ENCODE measurements around the gene CACNA2D2.
A peak's percentile ranks its signal among the peaks of the same experiment; 100 is the strongest.
"Not testable (repeated sequence)": the region's sequence is repeated elsewhere in the genome, so short reads cannot be mapped to it uniquely, and the experiment has no call there.

The CACNA2D2 gene

DNA sequence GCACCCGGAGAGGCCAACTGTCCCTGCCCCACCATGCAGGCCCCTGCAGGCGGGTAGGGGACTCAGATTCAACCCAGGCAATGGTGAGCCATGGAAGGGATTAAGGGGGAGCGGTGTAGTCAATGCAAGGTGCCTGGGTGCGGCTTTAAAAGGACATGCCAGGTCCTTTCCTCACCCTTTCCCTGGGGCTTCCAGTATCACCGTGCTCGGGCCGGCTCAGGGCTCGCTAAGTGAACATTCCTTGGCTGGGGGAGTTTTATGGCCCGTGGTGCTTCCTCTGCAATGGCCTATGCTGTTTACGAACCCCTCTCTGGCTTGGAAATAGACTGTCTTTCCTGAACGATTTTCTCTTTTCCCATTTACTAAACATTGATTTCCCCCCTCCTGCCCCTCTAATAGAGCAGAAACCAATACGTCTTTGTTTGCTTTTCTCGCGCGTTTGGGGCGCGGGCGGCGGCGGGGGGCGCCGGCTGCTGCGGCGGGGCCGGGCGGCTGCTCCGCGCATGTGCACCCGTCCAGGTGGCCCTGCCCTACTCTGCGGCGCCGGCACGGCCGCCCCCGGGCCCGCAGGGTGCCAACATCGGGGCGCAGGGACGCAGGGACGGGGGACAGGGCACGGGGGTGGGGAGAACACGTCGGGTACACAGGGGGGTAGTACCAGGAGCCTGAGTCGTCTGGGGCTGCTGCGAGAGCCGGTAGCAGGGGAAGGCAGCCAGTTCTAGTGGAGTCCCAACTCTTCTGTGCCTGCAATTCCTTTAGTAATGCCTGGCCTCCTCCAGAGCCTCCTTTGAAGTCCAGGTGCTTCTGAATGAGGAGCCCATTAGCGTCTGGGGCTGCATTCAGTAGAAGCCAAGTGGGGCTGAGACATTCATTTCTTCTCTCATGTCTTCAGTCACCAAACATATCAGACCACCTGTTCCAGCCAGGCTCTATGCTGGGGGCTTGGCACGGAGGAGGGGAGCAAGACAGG lies 26.9 kb upstream of the CACNA2D2 start:
- no peak for DNase-seq (ENCODE audit: low spot score)

DNA sequence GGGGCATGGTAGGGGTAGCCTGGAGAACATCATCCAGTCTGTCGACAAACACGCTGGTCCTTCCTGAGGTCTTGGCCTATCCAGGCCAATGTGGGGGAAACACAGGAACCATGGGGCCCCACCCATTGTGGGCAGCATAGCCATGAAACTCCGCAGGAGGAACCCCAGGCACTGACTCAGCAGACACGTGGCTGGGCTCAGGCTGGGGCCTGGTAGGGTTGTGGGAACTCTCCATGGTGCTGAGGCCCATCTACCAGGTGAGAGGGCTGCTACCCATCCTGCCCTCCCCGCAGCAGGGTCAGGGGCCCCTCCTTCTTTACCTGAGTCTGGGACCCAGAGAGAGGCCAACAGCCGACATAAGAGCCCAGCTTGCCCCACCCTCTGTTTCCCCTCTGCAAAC lies 22.6 kb upstream of the CACNA2D2 start:
- DNase-seq (ENCODE audit: low spot score), result peak; percentile 75

DNA sequence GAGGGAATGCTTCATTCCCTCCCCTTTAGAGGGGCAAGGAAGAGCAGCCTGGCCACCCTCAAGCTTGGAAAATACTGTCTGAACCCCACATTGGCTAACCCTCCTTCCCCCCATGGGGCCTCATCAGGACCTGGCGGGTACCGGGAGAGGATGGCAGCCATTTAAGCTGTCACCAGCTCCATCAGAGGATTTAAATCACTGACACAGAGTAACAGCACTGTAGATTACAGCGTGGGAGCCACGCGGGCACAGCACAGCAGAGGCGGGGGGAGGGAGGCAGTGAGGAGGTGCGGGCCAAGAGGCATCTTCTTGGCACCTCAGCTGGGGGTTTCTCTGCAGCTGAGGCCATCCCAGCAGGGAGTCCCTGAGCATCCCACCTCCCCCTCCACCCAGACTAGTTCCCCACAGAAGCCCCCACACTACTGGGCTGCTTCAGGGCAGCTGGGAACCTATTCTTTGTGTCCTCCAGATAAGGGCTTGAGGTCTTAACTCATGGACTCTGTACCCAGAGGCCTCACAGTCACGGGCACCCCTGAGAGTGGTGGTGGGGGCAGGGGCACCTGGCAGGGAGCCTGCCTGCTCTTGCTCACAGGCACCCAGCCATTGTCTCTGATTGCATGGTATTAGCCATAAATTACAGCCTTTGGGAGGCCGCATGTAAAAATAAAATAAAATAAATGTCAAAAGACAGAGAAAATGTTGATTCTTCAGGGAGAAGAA lies 21.9 kb upstream of the CACNA2D2 start:
- no peak for DNase-seq (ENCODE audit: low spot score)

DNA sequence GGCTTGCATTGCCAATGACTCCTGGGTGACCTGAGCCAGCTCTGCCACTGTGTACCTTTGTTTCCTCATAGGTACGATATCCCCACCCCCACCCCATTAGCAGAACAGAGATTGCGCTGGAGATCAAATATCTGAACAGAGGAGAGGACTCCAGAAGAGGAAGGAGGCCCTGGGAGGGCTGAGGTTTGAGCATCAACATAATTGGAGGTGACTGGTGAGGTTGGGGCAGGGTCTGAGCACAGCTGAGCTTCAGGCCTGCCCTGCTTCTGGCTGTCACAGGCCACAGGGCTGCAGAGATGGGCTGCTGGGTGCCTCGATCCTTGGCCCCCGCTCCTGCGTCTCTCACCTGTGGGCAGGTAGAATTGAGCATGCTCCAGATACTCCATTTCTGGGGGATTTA lies 21.3 kb upstream of the CACNA2D2 start:
- no peak for DNase-seq (ENCODE audit: low spot score)

DNA sequence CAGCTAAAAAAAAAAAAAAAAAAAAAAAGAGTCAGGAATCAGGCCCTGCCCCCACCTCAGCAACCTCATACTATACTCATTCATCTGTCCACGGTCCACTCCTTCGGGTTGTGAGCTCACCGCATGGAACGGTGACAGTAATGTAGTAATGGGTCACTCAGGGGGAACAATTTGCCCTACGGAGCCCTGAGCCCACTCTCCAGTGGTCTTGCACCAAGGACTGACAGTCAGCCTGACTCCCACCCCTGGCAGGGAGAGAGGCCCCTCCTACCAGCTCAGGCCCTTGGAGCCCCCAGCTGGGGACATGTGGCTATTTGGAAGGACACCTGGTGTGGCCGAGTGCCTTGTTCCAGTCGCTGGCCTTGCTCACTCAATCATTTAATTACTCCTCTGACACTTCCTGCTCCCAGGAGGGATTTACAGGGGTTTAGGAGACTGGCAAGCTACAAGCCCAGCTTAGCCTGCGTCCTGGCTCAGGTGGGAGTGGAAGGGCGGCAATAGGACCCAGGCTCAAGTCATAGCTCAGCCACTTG lies 19.9 kb upstream of the CACNA2D2 start:
- DNase-seq (ENCODE audit: low spot score), result no peak

DNA sequence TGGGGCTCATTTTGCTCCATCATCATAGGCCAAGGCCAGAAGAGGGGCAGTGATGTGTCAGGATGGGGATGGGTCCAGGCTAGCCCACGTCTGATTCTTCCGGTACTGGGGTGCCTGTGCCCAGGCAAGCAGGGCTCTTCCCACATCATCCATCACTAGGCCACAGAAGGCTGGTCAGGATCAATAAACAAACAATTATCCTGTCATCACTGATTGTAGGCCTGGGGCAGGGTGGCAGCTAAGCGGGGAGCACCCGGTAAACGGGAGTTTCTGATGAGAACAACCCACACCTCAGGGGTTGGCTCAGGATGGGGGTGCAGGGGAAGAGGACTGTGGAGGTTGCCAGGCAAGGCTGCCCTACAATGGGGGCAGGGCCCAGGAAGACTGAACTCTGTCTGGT lies 18.1 kb upstream of the CACNA2D2 start:
- no peak for DNase-seq (ENCODE audit: low spot score)

DNA sequence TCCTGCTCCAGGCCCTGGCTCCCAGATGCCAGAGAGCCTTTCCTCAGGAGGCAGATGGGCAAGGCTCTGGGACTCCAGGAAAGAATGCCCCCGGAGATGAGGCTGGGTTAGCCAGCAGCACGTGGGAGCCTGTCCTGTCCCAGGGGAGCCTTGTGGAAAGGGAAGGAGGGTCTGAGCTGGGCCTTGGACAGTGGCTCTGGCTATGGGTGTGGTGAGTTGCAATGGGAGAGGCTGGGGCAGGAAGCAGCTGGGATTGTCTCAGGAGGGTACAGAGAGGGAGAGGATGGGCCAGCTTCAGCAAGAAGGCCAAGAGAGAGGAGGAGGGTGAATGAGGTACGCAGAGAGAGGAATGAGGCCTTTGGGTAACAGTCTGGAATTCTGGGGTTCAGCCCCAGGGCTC lies 17.4 kb upstream of the CACNA2D2 start:
- no peak for DNase-seq (ENCODE audit: low spot score)

DNA sequence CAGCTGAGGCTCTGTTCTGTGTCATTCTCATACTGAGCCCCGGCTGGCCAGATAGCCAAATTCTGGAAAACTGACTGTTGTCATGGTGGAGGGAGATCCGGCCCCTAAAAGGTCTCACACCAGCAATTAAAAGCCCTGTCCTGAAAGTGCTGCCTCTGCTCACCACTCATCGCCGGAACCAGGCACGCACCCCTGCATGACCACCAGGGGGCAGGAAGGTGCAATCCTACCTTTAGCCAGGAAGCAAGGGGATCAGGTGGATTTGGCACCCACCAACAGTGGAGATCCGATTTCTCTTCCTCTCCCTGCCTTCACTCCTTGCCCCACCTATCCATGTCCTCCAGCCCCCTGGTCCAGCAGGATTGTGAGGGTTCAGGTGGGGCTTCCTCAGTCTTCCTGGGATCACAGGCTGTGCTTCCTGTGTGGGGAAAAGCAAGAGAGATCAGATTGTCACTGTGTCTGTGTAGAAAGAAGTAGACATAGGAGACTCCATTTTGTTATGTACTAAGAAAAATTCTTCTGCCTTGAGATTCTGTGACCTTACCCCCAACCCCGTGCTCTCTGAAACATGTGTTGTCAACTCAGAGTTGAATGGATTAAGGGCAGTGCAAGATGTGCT lies 16.1 kb upstream of the CACNA2D2 start:
- peak; percentile 81 for DNase-seq (ENCODE audit: low spot score)

DNA sequence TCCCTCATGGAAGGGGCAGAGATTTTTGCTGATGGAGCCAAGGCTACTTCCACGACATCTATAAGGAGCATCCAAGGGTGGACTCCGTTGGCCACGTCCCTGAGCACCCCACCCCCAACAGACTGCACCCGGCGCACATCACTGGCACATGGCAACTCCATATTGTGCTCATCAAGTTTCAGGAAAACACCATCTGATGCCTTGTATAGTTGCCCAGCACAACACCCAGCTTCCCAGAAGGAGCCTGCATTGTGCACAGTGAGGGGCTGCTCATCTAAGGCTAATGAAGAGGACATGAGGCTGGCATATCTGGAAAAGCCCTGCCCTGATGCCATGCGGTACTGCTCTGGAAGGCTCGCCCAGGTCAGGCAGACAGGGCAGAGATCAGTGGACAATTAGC lies 15.0 kb upstream of the CACNA2D2 start:
- no peak for DNase-seq (ENCODE audit: low spot score)

DNA sequence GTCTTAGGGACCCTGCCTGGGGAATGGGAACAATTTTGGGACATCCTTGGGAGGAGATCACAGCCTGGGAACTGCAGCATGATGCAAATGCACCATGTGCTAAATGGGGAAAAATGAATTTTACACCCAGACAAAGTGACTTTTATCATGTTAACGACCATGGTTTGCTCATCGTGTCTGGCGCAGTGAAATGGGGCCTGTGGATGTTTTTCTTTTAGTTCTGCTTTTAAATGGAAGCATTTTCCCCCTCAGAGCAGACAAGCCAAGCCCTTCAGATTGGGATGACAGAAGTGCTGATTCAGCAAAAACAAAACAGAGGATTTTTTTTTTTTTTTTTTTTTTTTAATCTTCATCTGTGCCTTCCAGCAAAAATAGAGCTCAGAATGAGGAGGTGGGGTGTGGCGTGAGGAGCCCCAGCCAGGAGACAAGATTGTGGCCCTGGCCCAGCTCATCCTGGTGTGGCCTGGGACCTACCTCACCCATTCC lies 14.3 kb upstream of the CACNA2D2 start:
- DNase-seq (ENCODE audit: low spot score), result no peak

DNA sequence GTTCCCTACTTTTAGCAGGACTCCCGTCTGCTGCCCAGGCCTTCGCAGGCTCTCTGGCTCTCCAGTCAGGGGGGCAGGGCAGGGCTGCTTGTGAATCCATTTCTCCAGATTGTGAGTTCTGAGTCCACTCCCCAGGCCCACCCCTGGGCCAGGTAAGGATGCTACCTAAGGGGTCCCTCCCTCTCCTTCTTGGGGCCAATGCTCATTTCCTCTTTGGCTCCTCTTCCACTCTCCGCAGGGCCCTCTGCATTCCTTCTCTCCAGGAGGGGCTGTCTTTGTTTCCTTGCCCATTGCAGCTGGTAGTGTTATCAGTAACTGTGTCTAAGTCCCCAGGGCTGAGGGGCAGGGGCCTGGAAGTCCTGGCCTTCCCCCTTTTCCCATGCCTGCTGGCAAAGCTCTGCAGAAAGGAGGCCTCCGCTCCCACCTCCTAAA lies 13.0 kb upstream of the CACNA2D2 start:
- no peak for DNase-seq (ENCODE audit: low spot score)

DNA sequence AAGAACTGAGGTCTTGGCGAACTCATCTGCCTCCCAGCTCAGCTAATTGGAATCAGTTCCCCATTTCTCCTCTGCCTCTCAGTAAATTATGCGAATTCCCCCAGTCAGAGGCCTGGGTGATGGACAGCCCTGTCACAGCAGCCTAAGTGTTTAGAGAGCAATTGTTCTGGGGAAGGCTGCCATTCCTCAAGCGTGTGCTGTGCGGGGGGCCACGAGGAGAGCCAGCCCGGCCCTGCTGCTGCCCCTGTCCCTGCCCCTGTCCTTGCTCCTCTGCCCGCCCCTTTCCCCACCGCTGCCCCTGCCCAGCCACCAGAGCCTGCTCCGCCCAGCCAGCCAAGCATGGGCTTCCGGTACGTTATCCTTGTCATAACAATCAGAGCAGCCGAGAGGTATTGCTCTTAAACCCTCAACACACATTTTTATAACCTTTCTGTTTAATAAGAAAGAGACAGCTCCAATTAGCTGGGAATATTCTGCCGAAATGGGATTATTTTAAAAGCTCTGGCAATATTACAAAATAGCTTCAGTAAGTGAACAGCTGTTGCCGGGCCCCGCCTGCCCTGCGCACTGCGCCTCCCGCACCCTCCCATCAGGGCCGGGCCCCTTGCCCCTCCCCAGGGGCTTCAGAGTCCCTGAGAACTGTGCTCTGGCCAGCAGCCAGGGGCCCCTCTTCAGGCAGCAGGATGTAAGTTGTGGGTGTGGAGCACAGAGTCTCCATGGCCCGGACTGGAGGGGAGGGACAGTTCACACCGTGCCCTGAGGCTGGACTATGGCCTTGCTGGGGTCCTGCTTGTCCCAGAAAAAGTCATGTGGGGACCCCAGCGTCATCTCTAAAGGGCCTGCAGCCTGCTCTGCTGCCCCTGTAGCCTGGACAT lies 12.4 kb upstream of the CACNA2D2 start:
- no peak for DNase-seq (ENCODE audit: low spot score)

DNA sequence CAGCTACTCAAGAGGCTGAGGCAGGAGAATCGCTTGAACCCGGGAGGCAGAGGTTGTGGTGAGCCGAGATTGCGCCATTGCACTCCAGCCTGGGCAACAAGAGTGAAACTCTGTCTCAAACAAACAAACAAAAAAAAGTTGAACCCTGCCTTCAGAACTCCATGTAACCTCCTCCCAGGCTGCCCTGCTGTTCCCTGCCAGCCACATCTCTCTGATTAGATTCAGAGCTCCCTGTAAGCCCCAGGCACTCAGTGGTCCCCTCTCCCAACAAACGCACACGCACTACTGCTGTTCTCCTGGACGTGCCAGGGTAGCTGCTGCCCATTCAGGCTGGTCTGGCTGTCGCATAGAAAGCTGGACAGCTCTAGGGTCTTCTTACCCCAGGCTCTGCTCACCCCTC lies 9.5 kb upstream of the CACNA2D2 start:
- DNase-seq (ENCODE audit: low spot score), result not testable (repeated sequence)

DNA sequence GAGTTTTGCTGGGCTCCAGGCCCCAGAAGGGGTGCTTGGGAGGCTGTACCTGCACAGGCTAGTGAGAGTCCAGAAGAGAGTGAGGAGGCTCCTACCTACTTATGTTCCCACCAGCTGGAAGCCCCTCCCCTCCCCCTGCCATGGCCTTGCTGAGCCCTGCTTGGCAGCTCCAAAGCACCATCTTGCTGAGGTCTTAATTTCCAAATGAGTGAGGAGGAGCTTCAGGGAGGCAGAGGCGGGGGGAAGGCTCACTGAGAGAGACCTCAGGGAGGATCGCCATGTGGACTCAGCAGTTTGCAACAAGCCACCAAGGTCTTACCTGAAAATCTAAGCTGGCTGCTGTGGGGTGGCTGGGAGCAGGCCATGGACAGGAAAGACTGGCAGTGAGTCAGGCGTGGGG lies 8.7 kb upstream of the CACNA2D2 start:
- no peak for DNase-seq (ENCODE audit: low spot score)

DNA sequence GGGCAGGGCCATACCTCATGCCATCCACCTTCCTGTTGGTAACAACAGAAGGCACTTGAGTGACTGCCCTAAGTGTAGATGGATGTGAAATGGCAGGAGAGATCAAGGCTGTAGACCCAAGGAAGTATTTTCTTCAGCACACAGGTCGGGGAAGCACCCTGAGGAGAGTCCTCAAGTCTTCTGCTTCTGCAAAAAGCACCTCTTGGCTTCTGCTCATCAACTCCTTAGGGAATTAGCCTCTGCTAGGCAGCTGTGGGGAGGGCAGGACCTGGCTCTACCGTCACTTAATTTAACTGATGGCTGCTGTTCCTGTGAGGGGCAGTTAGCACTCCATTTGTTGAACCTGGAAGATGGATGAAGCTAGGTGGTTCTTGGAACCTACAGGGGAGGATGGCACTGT lies 6.9 kb upstream of the CACNA2D2 start:
- DNase-seq (ENCODE audit: low spot score), result no peak

DNA sequence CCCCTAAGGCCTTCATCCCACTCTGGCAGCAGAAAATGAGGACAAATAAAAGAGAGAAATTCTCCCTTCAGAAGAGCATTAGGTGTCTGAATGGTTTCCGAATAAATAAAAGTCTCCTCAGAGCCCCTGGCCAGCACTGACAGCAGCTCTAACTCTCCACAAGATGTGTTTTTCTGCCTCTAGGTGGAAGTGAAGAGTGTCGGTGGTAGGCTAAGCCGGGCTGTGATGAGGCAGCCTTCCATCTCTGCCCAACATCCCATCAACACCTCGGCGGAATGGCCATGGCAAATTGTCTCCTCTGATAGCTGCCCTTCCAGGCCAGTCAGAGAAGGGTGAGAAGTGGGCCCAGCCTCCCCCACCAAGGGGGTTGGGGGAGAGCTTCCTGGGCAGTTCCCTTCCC lies 6.3 kb upstream of the CACNA2D2 start:
- DNase-seq (ENCODE audit: low spot score), result no peak

DNA sequence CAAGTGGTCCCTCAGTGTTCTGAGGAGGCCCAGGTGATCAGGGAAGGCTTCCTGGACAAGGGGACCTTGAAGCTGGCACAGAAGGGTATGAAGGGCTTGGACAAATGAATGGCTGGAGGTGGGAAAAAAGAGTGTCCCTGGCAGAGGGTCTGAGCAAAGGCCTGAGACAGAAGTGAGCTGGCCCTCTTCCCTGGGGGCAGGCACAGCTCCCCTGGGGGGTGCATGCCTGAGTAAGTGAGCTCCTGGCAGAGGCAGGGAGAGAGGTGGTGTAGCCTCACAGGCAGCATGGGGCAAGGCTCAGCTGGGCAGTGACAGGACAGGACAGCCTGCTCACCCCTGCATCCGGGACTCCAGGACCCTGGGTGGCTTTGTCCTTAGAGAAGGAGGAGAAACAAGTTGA lies 5.4 kb upstream of the CACNA2D2 start:
- DNase-seq (ENCODE audit: low spot score), result no peak

DNA sequence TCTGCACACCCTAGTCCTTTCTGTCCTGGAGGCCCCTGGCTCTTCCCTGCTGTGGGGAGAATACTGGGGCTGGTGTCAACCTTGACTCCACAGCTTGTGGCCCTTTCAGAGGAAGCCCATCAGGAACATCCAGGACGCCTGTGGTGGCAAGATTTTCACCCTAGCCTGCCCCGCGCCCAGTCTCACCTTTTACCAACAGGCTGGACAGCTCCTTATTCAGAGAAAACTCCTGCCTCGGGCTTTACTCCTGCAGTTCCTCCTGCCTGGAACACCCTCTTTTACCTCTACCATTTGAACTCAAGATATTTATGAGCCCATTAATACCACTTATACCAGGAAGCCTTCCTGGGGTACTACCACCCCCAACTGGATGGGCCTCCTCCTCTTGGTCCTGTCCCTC lies 2.7 kb upstream of the CACNA2D2 start:
- no peak for DNase-seq (ENCODE audit: low spot score)

DNA sequence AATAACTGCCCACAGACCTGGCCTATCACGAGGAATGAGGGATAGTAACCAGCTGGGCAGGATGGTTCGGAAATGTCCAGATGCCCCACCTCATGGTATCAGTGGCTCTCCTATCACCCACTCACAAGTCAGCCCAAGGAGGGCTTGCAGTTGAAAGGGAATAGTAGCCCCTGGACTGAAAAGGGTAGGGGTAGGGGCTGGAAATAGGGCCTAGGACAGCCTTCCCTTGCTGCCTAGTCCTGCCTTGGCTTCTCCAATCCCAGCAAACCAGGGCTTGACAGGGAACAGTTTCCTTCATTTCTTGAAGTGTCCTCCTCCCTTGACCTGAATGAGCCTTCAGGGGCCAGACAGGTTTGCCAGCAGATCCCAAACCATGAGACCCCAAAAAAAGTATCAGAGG lies 1.2 kb upstream of the CACNA2D2 start:
- no peak for DNase-seq (ENCODE audit: low spot score)

DNA sequence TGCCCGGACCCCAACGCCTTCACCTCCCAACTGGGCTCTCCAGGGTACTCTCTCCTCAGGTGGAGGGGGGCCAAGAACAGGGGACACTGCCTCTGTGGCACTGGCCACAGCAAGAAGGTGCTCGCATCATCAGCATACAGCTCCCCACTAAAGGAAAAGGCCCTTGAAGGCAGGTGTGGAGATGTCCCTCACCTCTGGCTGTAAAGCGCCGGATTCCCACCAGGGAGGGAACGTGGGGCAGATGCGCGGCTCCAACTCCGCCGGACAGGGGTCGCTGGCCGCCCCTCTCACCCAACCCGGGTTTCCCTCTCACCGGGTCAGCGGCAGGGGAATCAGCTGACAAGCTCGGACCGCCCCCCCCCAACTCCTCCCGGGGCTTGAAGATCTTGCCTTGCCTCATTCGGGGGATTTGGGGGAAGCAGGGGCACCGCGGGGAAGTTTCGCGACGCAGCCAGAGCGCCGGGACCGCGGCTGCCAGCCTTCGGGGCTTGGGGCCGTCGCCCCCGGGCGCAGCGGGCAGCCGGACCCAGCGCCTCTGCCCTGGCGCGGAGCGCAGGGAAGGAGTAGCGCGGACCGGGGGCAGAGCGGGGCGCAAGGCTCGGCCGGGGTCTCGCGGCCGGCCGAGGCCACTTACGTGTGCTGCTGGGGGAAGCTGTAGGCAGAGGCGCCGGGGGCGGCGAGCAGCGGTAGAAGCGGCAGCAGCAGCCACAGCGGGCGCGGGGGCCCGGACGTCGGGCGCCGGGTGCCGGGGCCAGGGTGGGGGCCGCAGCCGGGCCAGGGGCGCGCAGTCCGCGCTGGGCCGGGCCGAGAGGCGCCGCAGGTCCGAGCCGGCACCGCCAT lies 630 bp downstream of the CACNA2D2 start:
- peak; percentile 36 for DNase-seq (ENCODE audit: low spot score)

DNA sequence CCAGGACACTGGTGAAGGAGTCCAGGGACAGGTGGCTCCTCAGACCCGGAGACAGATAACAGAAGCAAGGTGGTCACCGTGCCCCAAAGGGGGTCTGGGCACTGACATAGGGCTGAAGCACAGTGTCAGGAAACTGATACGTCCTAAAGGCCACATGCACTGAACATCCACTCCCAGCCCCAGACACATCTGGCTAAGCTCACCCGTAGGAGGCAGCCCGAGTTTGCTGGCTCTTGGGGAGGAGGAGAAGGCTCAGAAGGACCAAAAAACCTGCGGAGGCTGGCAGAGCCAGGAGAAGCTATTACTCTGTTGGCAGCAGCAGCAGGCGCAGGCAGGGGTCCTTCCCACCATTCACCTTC lies 1.2 kb downstream of the CACNA2D2 start:
- no peak for DNase-seq (ENCODE audit: low spot score)

All from HuH-7.5 (cell line).